Ovary (tissue), 3 donors: ENCODE measurements around the gene HAVCR1.

Source experiments
- CTCF ChIP-seq, 3 donors: fragments of 450-650 bp in 2 of 3; fragments of 200-600 bp in 1 of 3; IDR thresholded peaks; one replicate each; pipeline versions ENCODE4 v1.5.1 to v1.8.0; 2016 to 2022; ENCODE audit warnings: antibody characterized with exemption in 3 of 3, mild to moderate bottlenecking in 1 of 3
- POLR2A ChIP-seq: fragments of 450-650 bp; IDR thresholded peaks from one replicate; pipeline ENCODE4 v1.6.1; 2017; ENCODE audit warnings: antibody characterized with exemption, mild to moderate bottlenecking, moderate library complexity
- donor health status: DM: no; HTN: no; CAD: no.

- TF ChIP-seq CTCF (IDR thresholded peaks at IDR 0.05) (no peak), POLR2A (no peak)
Measured at GRCh38 chr5:157063776-157064430, 5.0 kb upstream of the HAVCR1 start.
